ENCODE measurements around the gene ALOX12B.
"Not testable (repeated sequence)": the region's sequence is repeated elsewhere in the genome, so short reads cannot be mapped to it uniquely, and the experiment has no call there.

The ALOX12B gene

GRCh38 chr17:8081876-8082275, 5.6 kb downstream of the ALOX12B start:
- no peak for DNase-seq

- DNase-seq = no peak
These were observed 6.7 kb downstream of the ALOX12B start for GRCh38 chr17:8080799-8081219.

GRCh38 chr17:8080208-8080798, 7.2 kb downstream of the ALOX12B start:
- no peak for DNase-seq

- DNase-seq = peak; percentile 85
These were observed 8.0 kb downstream of the ALOX12B start for GRCh38 chr17:8079291-8080207.

- DNase-seq = not testable (repeated sequence)
These were observed 9.6 kb downstream of the ALOX12B start for GRCh38 chr17:8077939-8078338.

- no peak for DNase-seq
These were observed 10.8 kb downstream of the ALOX12B start for GRCh38 chr17:8076502-8077266.

- no peak for DNase-seq
These were observed 11.8 kb downstream of the ALOX12B start for GRCh38 chr17:8075574-8076342.

- DNase-seq = no peak
These were observed 12.4 kb downstream of the ALOX12B start for GRCh38 chr17:8075081-8075480.

GRCh38 chr17:8074554-8074953, 13.0 kb downstream of the ALOX12B start:
- DNase-seq = no peak

GRCh38 chr17:8073627-8074484, 13.7 kb downstream of the ALOX12B start:
- peak; percentile 64 for DNase-seq

- no peak for DNase-seq
These were observed 14.6 kb downstream of the ALOX12B start for GRCh38 chr17:8072729-8073461.

- DNase-seq = no peak
These were observed 15.2 kb downstream of the ALOX12B start for GRCh38 chr17:8072341-8072728.

- DNase-seq = no peak
These were observed 16.0 kb downstream of the ALOX12B start for GRCh38 chr17:8071496-8071895.

GRCh38 chr17:8069587-8069860, 18.0 kb downstream of the ALOX12B start:
- no peak for DNase-seq

- no peak for DNase-seq
These were observed 18.6 kb downstream of the ALOX12B start for GRCh38 chr17:8068736-8069586.

- DNase-seq = no peak
These were observed 19.7 kb downstream of the ALOX12B start for GRCh38 chr17:8067806-8068205.

GRCh38 chr17:8066841-8067775, 20.4 kb downstream of the ALOX12B start:
- DNase-seq = no peak

- no peak for DNase-seq
These were observed 22.9 kb downstream of the ALOX12B start for GRCh38 chr17:8064561-8065019.
